ENCODE results near the gene FSIP1.
A peak's percentile ranks its signal among the peaks of the same experiment; 100 is the strongest.

Gene FSIP1

GRCh38 chr15:39786447-39787056 lies 3.9 kb upstream of the FSIP1 start:
- no peak overlapping the region for H2BK15ac ChIP-seq (ENCODE audit: low read depth, poor library complexity, severe bottlenecking)
- no peak overlapping the region for H3K4me3 ChIP-seq (ENCODE audit: insufficient read depth in 1 of 2, low read depth in 1 of 2, low read length in 2 of 2)
- no peaks in the 10 kb centered on the region for H3K27me3 ChIP-seq (ENCODE audit: control insufficient read depth in 1 of 2, insufficient read depth in 1 of 2, low read length in 2 of 2)
- H2BK5ac ChIP-seq (ENCODE audit: low read depth, low read length, poor library complexity, severe bottlenecking): no peak overlapping the region
- H3K14ac ChIP-seq (ENCODE audit: low read length in 2 of 2): no peak overlapping the region
- WGBS: 7% methylated on average over 5 of the region's 5 CpGs
- H3K27ac ChIP-seq (ENCODE audit: low read length, poor library complexity, severe bottlenecking): peak overlapping the region; percentile 9
- H3K4ac ChIP-seq (ENCODE audit: low read depth in 1 of 2, low read length in 2 of 2): no peak overlapping the region
- no peak overlapping the region for H3K23ac ChIP-seq (ENCODE audit: low read length in 2 of 2)
- H4K8ac ChIP-seq (ENCODE audit: low read length): no peak overlapping the region
- H3K79me1 ChIP-seq (replicated peaks; ENCODE audit: low read length, poor library complexity, severe bottlenecking): peaks cover 8% of the 10 kb centered on the region
- no peaks in the 10 kb centered on the region for H3K9me3 ChIP-seq (ENCODE audit: control insufficient read depth, low read length)
- peaks cover 9% of the 10 kb centered on the region for H3K4me1 ChIP-seq (ENCODE audit: control insufficient read depth, insufficient read depth, low read depth, low read length)
- H2BK120ac ChIP-seq (ENCODE audit: low read depth, low read length): no peak overlapping the region
- no peak overlapping the region for H4K91ac ChIP-seq (ENCODE audit: low read length)
- H2AFZ ChIP-seq (ENCODE audit: low read depth, low read length): no peak overlapping the region
- no peak overlapping the region for H2BK12ac ChIP-seq (ENCODE audit: low read length in 2 of 2)
- no peaks in the 10 kb centered on the region for H3K36me3 ChIP-seq (ENCODE audit: control insufficient read depth in 1 of 2, insufficient read depth in 2 of 2, low read depth in 1 of 2, low read length in 2 of 2)
- no peak overlapping the region for H3K4me2 ChIP-seq (ENCODE audit: low read length, poor library complexity, severe bottlenecking)
- H3K9ac ChIP-seq (ENCODE audit: low read length): no peak overlapping the region
- no peak overlapping the region for H3K18ac ChIP-seq (ENCODE audit: low read depth in 1 of 2, low read length in 2 of 2)
- H2AK5ac ChIP-seq (ENCODE audit: low read length, severe bottlenecking): no peak overlapping the region
- DNase-seq: peak; percentile 73

- Histone ChIP-seq H3K4me1 (ENCODE audit: control insufficient read depth, insufficient read depth, low read depth, low read length) (peaks cover 9% of the 10 kb centered on the region), H2AK5ac (ENCODE audit: low read length, severe bottlenecking) (no peak overlapping the region), H3K27ac (ENCODE audit: low read length, poor library complexity, severe bottlenecking) (peak overlapping the region; percentile 22), H4K91ac (ENCODE audit: low read length) (no peak overlapping the region), H2BK15ac (ENCODE audit: low read depth, poor library complexity, severe bottlenecking) (no peak overlapping the region), H3K27me3 (ENCODE audit: control insufficient read depth in 1 of 2, insufficient read depth in 1 of 2, low read length in 2 of 2) (no peaks in the 10 kb centered on the region), H3K36me3 (ENCODE audit: control insufficient read depth in 1 of 2, insufficient read depth in 2 of 2, low read depth in 1 of 2, low read length in 2 of 2) (no peaks in the 10 kb centered on the region), H3K14ac (ENCODE audit: low read length in 2 of 2) (no peak overlapping the region), H3K9me3 (ENCODE audit: control insufficient read depth, low read length) (no peaks in the 10 kb centered on the region), H2BK12ac (ENCODE audit: low read length in 2 of 2) (no peak overlapping the region), H2AFZ (ENCODE audit: low read depth, low read length) (no peak overlapping the region), H4K8ac (ENCODE audit: low read length) (no peak overlapping the region), H2BK5ac (ENCODE audit: low read depth, low read length, poor library complexity, severe bottlenecking) (no peak overlapping the region), H3K4me2 (ENCODE audit: low read length, poor library complexity, severe bottlenecking) (peak overlapping the region; percentile 27), H3K23ac (ENCODE audit: low read length in 2 of 2) (no peak overlapping the region), H3K18ac (ENCODE audit: low read depth in 1 of 2, low read length in 2 of 2) (no peak overlapping the region), H3K9ac (ENCODE audit: low read length) (no peak overlapping the region), H3K4ac (ENCODE audit: low read depth in 1 of 2, low read length in 2 of 2) (no peak overlapping the region), H3K4me3 (ENCODE audit: insufficient read depth in 1 of 2, low read depth in 1 of 2, low read length in 2 of 2) (no peak overlapping the region), H2BK120ac (ENCODE audit: low read depth, low read length) (no peak overlapping the region), H3K79me1 (replicated peaks; ENCODE audit: low read length, poor library complexity, severe bottlenecking) (peaks cover 8% of the 10 kb centered on the region)
- 92% methylated on average over 5 of the region's 7 CpGs for WGBS
- no peak for DNase-seq
These were observed 3.2 kb upstream of the FSIP1 start for GRCh38 chr15:39785841-39786240.

GRCh38 chr15:39785139-39785538 lies 2.5 kb upstream of the FSIP1 start:
- H2AFZ ChIP-seq (ENCODE audit: low read depth, low read length): no peak overlapping the region
- no peak overlapping the region for H3K4me2 ChIP-seq (ENCODE audit: low read length, poor library complexity, severe bottlenecking)
- H4K91ac ChIP-seq (ENCODE audit: low read length): no peak overlapping the region
- no peaks in the 10 kb centered on the region for H3K27me3 ChIP-seq (ENCODE audit: control insufficient read depth in 1 of 2, insufficient read depth in 1 of 2, low read length in 2 of 2)
- no peak overlapping the region for H2AK5ac ChIP-seq (ENCODE audit: low read length, severe bottlenecking)
- WGBS: 72% methylated on average over 9 of the region's 10 CpGs
- H3K14ac ChIP-seq (ENCODE audit: low read length in 2 of 2): no peak overlapping the region
- no peaks in the 10 kb centered on the region for H3K36me3 ChIP-seq (ENCODE audit: control insufficient read depth in 1 of 2, insufficient read depth in 2 of 2, low read depth in 1 of 2, low read length in 2 of 2)
- no peak overlapping the region for H2BK5ac ChIP-seq (ENCODE audit: low read depth, low read length, poor library complexity, severe bottlenecking)
- no peaks in the 10 kb centered on the region for H3K9me3 ChIP-seq (ENCODE audit: control insufficient read depth, low read length)
- no peak overlapping the region for H4K8ac ChIP-seq (ENCODE audit: low read length)
- H3K23ac ChIP-seq (ENCODE audit: low read length in 2 of 2): no peak overlapping the region
- peaks cover 9% of the 10 kb centered on the region for H3K4me1 ChIP-seq (ENCODE audit: control insufficient read depth, insufficient read depth, low read depth, low read length)
- no peak overlapping the region for H3K4ac ChIP-seq (ENCODE audit: low read depth in 1 of 2, low read length in 2 of 2)
- no peak overlapping the region for H2BK120ac ChIP-seq (ENCODE audit: low read depth, low read length)
- H3K27ac ChIP-seq (ENCODE audit: low read length, poor library complexity, severe bottlenecking): no peak overlapping the region
- H2BK12ac ChIP-seq (ENCODE audit: low read length in 2 of 2): peak overlapping the region in 1 of 2 experiments; percentile 31
- DNase-seq: no peak
- H2BK15ac ChIP-seq (ENCODE audit: low read depth, poor library complexity, severe bottlenecking): no peak overlapping the region
- no peak overlapping the region for H3K18ac ChIP-seq (ENCODE audit: low read depth in 1 of 2, low read length in 2 of 2)
- H3K4me3 ChIP-seq (ENCODE audit: insufficient read depth in 1 of 2, low read depth in 1 of 2, low read length in 2 of 2): no peak overlapping the region
- peak overlapping the region; percentile 95 for H3K9ac ChIP-seq (ENCODE audit: low read length)
- H3K79me1 ChIP-seq (replicated peaks; ENCODE audit: low read length, poor library complexity, severe bottlenecking): peaks cover 8% of the 10 kb centered on the region

GRCh38 chr15:39784638-39785037 lies 2.0 kb upstream of the FSIP1 start:
- Histone ChIP-seq H3K4me2 (ENCODE audit: low read length, poor library complexity, severe bottlenecking) (no peak overlapping the region), H3K79me1 (replicated peaks; ENCODE audit: low read length, poor library complexity, severe bottlenecking) (peaks cover 10% of the 10 kb centered on the region), H2AFZ (ENCODE audit: low read depth, low read length) (no peak overlapping the region), H3K4me1 (ENCODE audit: control insufficient read depth, insufficient read depth, low read depth, low read length) (peaks cover 9% of the 10 kb centered on the region), H2BK5ac (ENCODE audit: low read depth, low read length, poor library complexity, severe bottlenecking) (no peak overlapping the region), H3K4ac (ENCODE audit: low read depth in 1 of 2, low read length in 2 of 2) (no peak overlapping the region), H3K23ac (ENCODE audit: low read length in 2 of 2) (no peak overlapping the region), H3K27me3 (ENCODE audit: control insufficient read depth in 1 of 2, insufficient read depth in 1 of 2, low read length in 2 of 2) (no peaks in the 10 kb centered on the region), H3K4me3 (ENCODE audit: insufficient read depth in 1 of 2, low read depth in 1 of 2, low read length in 2 of 2) (peak overlapping the region in 1 of 2 experiments; percentile 94), H3K27ac (ENCODE audit: low read length, poor library complexity, severe bottlenecking) (no peak overlapping the region), H4K8ac (ENCODE audit: low read length) (no peak overlapping the region), H3K9ac (ENCODE audit: low read length) (peak overlapping the region; percentile 95), H2BK15ac (ENCODE audit: low read depth, poor library complexity, severe bottlenecking) (no peak overlapping the region), H4K91ac (ENCODE audit: low read length) (no peak overlapping the region), H2BK120ac (ENCODE audit: low read depth, low read length) (no peak overlapping the region), H2AK5ac (ENCODE audit: low read length, severe bottlenecking) (no peak overlapping the region), H3K36me3 (ENCODE audit: control insufficient read depth in 1 of 2, insufficient read depth in 2 of 2, low read depth in 1 of 2, low read length in 2 of 2) (no peaks in the 10 kb centered on the region), H3K18ac (ENCODE audit: low read depth in 1 of 2, low read length in 2 of 2) (no peak overlapping the region), H3K14ac (ENCODE audit: low read length in 2 of 2) (no peak overlapping the region), H3K9me3 (ENCODE audit: control insufficient read depth, low read length) (no peaks in the 10 kb centered on the region), H2BK12ac (ENCODE audit: low read length in 2 of 2) (no peak overlapping the region)
- WGBS: no CpG with 5 or more reads among the region's 2 CpGs
- DNase-seq: no peak
